CD4-positive, alpha-beta T cell treated with Interleukin-17A for 4 hours (primary cell): Measurements from ENCODE around the gene CEP131.

ENCODE experiments used
- DNase-seq: peaks from one replicate; pipeline ENCODE4 v3.0.0-alpha.2; 2020; ENCODE audit warnings: mixed read lengths

The CEP131 gene

DNA sequence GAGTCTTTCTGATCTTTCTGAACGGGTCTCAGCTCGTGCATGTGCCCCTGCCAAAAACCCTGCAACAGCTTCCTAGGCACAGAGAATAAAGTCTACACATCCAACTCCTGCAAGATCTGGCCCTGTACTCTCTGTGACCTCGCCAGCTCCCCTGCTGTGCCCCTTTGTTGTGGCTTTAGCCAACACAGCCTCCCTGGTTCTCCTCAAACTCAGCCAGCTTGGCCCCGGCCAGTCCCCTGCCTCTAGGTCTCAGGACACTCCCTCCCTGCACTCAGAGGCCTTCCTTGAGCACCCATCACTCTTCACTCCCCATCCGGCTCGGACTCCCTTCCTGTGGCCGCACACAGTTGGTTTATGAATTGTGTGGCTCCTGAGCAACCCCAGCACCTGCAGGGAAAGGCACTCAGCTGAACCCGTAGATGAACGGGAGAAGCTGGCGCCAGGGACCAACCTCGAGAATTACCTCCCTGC is 1.4 kb downstream of the CEP131 start:
- no peak for DNase-seq

DNA sequence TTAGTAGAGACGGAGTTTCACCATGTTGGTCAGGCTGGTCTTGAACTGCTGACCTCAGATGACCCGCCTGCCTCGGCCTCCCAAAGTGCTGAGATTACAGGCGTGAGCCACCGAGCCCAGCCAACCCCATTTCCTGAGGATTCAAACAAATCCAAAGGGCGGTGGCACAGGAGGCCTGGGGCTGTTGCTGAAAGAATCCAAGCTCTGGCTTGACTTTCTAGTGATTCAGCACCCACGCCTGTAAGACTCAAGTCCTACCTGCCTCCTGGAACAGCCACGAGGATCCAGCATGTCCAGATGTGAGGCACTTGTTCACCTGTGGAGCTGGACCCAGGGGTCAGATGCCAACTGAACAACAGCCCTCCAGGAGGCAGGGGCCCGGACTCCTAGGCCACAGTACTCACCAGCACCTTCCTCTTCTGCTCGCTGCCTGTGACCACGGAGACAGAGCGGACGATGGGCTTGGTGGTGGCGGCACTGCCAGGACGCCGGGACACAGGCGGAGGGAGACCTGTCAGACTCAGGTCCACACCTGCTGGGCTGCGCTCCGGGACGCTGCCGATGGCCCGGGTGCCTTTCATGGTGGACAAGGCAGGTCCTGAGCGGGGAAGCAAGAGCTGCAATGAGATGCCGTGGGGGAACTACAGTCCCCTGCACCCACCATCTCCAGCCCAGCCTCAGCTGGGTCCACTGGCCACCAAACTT is 3.1 kb downstream of the CEP131 start:
- no peak for DNase-seq

DNA sequence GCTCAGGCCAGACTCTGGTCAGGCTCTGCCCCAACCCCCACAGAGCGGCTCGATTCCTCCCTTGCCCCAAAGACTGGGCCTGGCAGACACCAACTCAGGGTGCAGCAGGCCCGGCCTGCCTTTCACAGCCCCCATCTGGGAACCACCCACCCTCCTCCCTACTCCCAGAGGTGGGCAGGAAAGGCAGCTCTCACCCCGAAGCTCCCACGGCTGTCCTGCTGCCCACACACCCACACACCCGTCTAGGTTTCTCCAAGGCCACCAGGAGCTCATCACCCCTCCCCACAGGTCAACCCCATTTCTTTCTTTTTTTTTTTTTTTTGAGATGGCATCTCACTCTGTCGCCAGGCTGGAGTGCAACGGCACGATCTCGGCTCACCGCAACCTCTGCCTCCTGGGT is 3.8 kb downstream of the CEP131 start:
- DNase-seq: no peak

DNA sequence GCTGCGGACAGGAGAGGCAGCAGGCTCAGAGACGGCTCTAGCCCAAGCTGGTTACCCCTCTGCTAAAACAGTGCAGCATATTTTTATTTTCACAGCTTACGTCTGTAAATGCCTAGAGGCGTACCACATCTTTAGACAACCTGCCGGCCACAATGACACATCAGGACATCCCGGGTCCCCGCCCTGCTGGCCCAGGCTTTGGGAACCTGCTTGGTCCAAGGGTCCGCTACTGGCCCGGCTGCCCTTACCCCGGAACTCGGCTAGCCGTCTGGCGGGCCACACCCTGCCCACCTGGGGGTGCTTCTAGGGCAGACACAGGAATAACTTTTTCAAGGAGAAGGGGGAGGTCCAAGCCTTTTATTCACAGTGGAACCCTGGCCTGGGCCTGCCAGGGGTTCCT is 4.3 kb downstream of the CEP131 start:
- no peak for DNase-seq

DNA sequence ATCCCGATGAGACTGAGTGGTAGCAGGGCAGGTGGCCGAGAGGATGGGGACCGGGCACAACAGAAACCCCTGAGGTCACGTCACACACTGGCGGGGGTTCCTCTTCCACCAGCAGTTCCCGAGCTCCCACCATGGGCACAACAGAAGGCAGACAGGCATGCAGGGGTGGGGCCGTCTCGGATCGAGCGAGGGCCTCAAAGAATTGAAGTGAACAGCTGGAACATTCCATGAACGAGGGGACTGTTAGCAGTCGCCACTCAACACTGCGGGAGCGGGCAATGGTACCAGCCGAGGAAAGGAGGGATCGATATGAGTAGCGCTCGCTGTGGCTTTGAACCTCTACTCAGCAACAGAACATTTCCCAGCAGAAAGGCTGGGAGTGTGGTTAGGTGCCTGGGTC is 5.3 kb downstream of the CEP131 start:
- DNase-seq: no peak

DNA sequence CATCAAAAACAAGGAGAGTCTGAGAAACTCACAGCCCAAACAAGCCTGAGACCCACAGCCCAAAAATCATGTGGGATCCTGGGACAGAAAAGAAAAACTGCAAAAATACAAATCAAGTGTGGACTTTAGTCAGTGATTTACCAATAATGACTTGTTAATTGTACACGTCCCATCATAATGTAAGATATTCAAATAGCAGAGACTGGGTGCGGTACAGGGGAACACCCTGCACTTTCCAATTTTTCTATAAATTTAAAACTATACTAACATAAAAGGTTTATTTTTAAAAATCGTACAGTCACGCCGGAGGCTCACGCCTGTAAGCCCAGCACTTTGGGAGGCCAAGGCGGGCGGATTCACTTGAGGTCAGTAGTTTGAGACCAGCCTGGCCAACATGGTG is 8.8 kb downstream of the CEP131 start:
- no peak for DNase-seq

DNA sequence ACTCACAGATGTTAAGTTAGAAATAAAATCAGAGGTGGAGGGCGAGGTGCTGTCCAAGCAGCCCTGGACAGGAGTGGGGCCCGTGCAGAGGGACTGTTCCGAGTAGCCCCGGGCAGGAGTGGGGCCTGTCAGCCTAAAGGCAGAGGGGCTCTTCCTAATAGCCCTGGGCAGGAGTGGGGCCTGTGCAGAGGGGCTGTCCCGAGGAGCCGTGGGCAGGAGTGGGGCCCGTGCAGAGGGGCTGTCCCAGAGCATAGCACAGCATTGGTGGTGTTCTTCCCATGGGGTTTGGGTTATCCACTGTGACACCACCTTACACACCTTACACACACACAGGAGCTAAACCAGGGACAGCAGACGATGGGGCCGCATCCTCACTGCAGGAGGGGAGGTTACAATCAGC is 10.4 kb downstream of the CEP131 start:
- DNase-seq: no peak

DNA sequence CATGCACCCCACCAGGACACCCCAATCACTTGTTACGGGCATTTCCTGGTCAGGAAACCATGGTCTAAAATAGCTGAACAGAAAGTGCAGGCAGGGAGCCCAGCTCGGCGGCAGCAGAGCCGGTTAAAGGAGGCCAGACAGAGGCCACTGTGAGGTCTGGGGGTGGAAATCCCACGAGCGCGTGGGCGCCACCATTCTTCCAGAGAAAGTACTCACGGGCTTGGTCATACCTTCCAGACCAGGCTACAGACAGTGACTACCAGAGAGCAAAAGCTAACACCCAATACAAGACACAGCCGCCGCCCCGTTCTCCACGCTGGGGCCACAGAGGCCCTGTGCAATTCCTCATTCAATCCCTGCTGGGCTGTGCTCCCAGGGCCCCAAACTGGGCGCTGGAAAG is 11.9 kb downstream of the CEP131 start:
- DNase-seq: no peak

DNA sequence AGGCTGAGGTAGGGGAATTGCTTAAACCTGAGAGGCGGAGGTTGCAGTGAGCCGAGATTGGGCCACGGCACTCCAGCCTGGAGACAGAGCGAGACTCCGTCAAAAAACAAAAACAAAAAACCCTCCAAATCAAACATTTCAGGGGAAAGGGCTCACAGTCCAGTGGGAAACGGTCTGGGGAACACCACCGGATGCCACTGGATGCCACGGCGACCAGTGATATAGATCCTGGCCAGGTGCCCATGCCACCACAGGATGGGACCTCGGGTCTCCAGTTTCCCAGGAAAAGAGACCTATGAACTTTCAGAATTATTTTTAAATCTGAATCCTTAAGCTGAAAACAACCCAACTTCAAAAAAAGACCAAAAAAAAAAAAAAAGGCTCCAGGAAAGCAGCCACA is 12.3 kb downstream of the CEP131 start:
- DNase-seq: no peak

DNA sequence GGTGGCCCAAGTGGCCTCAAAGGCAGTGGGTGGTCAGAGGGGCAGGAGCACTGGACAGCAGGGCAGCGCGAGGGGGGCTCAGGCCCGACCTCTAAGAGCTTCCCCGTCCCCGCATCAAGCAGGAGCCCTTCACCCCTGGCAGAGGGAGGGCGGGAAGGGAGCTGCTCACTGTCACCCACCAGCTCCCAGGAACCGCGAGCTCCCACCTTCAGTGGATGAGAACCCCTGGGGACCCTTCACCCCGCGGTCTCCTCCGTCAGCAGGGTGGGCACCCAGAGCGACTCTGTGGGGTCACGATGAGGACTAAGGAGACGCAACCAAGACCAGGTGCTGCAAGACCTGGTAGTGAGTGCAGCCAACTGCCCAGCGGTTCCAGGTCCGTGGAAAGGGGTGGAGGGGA is 13.6 kb downstream of the CEP131 start:
- DNase-seq: no peak

DNA sequence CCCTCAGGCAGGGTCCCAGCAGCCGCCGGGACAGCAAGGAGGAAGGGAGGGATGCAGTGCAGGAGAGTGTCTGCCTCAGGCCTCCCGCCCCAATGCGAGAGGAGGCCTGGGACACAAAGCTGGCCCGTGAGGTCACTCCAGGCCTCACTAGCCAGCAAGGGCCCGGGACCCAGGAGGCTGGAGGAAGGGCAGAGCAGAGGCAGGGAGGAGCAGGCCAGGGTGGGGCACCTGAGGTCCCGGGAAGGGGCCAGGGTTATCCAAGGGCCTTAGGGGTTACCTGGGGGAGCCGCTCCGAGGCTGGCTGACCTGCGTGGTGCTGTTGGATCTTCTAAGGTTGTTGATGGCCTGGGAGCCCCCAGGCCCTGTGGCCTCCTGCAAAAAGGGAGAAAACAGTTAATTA is 14.1 kb downstream of the CEP131 start:
- DNase-seq: no peak

DNA sequence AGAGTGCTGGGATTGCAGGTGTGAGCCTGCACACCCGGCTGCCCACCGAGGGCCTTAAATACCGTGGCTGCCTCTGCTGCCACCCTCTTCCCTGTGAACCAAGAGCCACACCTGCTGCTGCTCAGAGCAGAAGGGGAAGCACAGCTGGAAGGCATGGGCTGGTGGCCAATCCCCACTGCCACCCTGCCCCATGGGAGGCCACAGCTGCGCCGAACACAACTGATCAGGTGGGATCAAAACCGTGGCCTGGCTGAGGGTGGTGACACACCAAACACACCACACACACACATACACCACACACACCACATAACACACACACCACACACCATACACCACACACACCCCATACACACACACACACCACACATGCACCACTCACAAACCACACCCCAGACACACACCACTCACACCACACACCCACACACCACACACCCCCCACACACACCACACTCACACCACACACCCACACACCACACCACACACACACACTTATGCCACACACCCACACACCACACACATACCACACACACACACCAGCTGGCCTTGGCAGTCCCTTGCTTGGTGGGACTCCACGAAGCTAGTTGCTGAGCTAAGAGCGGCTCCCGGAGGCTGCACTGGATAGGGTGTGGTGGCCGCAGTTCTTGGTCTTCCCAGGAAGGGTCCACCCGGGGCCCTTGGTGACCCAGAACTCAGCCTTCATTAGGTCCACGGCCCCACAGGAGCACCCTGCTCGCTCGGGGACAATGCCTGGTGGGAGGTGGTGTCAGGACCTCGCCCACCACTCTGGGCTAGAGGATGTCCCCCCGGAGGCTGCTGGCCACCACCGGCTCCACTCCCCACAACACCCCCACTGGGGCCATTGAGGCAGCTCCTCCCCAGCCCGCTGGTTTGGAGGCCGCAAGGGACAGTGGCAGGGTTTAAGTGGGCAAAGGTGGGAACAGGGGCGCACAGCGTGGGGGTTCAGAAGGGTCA is 14.9 kb downstream of the CEP131 start:
- no peak for DNase-seq

DNA sequence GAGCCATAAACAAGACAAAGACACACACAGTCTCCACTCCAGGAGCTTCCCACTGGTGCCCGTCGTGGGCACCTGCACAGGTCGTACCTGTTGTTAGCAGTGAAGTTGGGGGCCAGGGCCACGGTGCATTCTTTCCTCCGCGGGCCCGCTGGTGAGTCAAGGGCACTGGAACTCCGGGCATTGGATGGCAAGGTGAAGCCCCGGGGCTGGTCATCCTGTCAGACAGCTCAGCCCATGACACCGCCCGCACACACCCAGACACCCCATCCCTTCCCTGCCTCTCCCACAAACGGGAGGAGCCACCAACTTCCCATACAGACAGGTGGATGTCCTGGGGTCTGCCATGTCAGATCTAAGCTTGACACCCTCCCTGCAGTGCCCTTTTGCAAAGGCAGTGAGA is 16.1 kb downstream of the CEP131 start:
- no peak for DNase-seq

DNA sequence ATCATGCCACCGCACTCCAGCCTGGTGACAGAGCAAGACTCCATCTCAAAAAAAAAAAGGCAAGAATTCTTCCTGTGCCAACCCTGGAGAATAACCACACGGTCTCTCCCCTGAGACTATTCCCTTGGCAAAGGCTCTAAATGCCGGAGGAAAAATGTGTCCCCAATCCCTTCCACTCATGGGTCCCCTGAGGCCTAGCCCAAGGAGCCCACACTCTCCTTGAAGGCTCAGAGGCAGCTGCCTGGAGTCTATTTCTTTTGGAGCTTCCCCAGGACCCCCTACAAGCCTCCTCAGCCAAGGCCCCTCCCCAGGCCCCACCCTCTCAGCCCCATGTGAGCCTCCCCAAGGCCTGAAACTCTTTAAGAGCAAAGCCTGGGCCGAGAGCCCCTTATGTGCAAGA is 16.6 kb downstream of the CEP131 start:
- no peak for DNase-seq

DNA sequence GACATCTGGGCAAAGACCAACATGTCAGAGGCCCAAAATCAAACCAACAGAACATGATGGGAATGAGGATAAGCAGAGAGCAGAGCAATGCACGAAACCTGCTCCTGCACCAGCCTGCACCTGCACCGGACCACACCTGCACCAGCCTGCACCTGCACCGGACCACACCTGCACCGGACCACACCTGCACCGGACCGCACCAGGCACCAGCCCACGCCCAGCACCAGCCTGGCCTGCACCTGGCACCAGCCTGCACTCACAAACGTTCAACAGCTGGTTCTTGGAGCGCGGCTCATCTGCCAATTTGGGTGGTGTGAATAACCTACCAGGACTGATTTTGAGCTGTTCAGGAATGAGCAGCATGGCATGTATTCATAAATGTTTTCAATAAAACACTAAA is 18.2 kb downstream of the CEP131 start:
- DNase-seq: no peak

DNA sequence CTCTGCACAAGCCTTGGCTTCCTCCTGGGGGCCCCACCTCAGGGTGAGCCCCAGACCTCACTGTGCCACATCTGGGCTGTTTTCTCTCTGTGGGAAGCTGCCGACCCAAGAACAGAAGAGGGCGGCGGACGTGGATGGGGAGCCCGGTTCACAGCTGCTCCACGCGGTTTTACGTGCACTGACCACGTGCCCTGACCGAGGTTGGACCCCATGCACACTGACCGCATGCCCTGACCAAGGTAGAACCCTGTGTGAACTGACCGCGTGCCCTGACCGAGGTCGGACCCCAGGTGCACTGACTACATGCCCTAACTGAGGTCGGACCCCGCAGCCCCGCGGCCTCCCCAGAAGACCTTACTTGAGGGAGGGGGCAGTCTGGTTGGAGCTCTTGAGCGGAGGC is 19.6 kb downstream of the CEP131 start:
- no peak for DNase-seq

DNA sequence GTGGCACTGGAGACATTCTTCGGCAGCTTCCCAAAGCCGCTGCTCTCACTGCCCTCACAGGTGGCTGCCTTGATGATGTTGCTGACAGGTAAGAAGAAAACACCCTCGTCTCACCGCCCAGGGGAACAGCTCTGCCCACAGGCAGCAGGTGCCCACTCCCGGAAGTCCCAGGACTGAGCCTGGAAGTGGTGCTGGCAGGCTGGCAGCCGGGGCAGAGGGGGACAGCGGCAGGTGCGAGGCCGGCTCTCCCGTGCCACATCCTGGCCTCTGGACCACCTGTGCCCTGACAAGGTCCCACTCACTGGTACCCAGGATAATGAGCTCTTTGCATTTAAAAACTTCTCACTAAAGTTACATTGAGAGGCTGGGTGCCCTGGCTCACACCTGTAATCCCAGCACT is 20.4 kb downstream of the CEP131 start:
- no peak for DNase-seq

DNA sequence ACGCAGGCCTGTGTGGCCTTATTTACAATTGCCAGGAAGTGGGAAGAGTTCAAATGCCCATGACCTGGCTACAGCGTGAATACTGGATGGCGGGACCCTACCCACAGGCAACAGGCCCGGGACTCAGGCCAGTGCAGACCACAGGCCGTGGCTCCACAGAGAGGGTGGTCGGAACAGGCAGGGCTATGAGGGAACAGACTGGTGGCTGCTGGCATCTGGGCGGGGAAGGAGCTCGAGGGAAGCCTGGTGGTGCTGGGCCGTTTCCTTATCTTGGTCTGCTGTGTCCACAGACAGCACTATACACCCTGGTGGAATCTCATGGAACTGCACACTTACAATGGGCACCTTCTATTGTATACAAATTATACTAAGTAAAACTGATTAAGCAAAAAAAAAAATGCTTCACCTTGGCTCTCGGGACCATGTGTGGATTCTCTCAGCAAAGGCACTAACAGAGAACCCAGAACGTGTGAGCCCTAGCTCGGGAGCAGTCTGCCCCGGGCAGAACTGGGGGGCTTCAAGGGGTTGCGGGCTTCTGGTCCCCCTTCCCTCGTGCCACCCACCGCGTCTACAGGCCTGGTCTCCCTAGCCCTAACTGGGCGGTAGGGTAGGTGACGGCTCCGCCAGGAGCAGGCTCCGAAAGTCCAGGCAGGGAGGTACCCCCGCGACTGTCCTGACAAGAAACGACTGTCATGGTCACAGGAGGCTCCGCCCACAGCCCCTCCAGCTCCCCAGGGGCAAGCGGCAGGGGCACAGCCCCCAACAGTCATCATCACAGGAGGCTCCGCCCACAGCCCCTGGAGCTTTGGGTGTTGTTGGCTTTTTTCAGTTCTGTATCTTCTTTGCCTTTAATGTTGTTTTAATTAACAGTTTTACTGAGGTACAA is 21.8 kb downstream of the CEP131 start:
- no peak for DNase-seq

DNA sequence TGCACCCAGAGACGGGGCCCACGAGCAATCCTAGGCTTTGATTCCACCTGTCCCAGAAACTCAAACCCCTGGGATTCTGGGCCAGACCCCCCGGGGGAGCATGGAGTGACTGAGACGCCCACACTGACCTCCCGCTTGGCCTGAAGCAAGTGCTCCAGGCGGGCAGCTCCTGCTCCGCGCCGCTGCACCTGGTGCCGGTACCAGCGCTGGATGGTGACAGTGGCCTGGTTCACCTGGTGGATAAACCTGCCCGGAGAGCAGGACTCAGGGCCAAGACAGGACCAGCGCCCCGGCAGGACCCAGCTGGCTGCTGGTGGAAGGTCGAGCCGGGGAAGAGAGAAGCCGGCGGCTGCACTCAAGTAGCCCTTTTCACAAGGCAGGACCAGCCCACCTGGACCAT is 22.6 kb downstream of the CEP131 start:
- no peak for DNase-seq

DNA sequence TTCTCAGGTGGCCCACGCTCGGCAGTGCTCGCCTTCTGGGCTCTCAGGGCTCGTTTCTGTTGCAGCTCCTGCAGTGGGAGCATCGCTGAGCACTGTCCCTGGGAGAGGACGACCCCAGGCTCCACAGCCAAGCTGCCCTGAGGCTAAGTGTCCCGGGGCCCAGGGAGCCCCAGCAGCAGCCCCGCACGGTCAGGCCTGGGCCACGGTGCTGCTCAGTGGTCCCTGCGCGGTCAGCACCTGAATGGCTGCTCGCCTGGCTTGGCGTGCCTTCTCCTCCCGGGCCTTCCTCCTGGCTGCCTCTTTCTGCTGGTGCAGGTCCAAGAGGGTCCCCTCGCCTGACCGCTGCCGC is 23.3 kb downstream of the CEP131 start:
- no peak for DNase-seq

DNA sequence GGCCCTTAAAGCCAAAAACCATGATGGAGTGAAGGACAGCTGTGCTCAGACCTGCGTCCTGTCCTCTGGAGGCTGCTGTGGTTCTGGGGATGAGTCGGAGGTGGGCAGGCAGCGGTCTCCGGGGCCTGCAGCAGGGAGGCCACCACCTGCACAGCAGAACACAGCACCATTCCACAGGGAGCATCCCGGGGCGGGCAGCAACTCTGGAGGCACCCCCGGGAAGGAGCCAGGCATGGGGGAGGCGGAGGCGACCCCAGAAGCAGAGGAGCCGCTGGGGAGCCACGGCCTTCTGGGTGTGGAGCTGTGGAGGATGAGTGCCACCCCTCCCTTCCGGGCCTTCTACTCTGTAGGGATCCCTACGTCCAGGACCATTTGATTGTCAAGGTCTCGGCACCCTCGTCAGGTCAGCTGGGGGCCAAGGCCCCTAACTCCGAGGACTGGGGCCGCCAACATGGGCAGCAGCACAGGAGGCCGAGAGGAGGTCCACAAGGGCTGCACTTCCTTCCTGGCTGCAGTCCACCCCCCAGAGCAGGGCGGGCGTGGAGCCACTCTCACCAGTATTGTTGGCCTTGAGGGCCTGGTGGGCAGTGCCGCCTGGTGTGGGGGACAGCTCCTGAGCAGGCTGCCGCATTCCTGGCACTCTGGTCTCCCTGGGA is 23.8 kb downstream of the CEP131 start:
- DNase-seq: no peak

DNA sequence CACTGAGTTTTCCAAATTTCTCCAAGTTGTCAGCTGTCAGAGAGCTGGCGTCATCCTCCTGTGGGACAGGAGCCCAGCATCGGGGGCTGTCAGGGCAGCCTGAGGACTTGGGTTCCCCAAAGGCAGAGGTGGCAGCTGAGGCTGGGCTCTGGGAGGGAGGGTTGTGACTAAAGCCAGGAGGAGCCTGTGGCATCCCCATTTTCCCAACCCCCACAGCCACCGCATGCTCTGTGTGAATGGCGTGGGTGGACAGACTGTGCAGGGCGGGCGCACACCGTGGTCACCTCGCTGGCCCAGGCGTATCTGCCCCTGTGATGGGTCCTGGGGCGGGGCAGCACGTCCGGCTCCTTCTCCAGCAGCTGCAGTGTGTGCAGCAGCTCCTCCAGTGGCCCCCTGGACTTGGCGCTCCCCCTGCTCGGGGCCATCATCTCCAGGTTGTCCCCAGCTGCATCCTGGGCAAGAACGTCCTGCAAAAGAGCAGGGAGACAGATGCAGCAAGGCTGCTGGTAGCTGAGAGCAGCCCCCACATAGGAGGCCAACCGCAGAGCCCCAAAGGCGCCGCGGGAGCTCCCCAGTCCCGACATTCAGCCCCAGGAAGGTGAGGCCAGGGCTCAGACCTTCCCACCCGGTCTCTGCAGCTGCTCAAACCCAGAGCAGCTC is 24.8 kb downstream of the CEP131 start:
- no peak for DNase-seq
